Measurements from ENCODE around the gene PCBP3.
A peak's percentile ranks its signal among the peaks of the same experiment; 100 is the strongest.
"Not testable (repeated sequence)": the region's sequence is repeated elsewhere in the genome, so short reads cannot be mapped to it uniquely, and the experiment has no call there.

The PCBP3 gene

DNA sequence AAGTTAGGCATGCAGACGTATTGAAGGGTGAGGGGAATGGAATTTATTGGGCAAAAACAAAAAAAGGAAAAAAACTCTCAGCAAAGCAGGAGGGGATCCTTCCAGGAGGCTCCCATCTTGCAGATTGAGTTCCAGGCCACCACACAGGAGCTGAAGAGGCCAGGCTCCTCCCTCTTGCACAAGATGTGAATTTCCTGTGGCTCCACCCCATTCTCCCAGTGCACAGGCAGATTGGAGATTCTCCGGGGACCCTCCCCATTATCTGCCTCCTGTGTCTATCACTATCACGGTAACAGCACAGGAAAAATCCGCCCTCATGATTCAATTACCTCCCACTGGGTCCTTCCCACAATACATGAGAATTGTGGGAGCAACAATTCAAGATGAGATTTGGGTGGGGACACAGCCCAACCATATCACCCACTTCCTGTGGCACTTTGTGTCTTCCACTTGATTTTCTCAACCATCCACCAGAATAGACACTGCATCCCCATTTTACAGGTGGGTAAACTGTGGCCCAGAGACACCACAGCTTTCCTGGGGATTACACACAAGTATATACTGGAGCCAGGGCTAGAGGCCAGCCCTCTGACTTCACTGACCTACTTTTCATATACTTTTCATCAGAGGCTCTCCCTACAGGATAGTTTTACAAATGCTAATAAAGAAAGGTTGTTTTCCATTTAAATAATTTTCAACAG lies 319.2 kb downstream of the PCBP3 start:
- no peak for DNase-seq (ENCODE audit: low read depth in 2 of 2)

DNA sequence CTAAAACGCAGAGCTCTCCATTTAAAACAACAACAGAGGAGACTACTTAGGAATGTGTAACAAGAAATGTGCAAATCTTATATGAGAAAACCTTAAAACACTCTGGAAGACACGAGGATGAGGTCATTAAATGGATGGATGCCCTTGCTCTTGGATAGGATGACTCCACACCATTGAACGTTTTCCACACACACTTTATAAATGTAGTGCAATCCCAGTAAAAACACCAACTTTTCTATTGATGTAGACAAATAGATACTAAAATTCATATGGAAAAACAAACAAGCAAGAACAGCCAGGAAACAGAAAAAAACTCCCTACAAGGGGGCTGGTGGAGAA lies 319.7 kb downstream of the PCBP3 start:
- no peak for DNase-seq (ENCODE audit: low read depth in 2 of 2)

DNA sequence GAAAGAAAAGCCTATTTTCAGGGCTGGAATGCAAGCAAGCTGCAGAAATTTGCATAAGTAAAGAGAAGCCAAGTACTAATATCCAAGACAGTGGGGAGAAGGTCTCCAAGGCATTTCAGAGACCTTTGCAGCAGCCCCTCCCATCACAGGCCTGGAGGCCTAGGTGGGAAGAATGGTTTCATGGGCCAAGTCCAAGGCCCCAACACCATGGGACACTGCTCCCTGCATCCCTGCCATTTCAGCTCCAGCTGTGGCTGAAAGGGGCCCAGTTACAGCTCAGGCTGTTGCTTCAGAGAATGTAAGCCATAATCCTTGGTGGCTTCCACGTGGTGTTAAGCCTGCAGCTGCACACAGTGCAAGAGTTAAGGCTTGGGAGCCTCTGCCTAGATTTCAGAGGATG lies 321.1 kb downstream of the PCBP3 start:
- DNase-seq (ENCODE audit: low read depth in 2 of 2), result no peak

DNA sequence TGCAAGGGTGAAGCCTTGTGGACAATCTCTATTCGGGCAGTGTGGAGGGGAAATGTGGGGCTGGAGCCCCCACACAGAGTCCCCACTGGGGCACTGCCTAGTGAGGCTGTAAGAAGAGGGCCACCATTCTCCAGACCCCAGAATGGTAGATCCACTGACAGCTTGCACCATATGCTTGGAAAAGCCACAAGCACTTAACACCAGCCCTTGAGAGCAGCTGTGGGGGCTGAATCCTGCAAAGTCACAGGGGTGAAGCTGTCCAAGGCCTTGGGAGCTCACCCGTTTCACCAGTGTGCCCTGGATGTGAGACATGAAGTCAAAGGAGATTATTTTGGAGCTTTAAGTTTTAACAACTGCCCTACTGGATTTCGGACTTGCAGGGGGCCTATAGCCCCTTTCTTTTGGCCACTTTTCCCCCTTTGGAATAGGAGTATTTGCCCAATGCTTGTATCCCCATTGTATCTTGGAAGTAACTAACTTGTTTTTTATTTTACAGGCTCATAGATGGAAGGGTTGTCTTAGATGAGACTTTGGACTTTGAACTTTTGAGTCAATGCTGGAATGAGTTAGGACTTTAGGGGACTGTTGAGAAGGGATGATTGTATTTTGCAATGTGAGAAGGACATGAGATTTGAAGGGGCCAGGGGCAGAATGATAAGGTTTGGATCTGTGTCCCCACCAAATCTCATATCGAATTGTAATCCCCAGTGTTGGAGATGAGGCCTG lies 321.7 kb downstream of the PCBP3 start:
- DNase-seq (ENCODE audit: low read depth in 2 of 2), result no peak

DNA sequence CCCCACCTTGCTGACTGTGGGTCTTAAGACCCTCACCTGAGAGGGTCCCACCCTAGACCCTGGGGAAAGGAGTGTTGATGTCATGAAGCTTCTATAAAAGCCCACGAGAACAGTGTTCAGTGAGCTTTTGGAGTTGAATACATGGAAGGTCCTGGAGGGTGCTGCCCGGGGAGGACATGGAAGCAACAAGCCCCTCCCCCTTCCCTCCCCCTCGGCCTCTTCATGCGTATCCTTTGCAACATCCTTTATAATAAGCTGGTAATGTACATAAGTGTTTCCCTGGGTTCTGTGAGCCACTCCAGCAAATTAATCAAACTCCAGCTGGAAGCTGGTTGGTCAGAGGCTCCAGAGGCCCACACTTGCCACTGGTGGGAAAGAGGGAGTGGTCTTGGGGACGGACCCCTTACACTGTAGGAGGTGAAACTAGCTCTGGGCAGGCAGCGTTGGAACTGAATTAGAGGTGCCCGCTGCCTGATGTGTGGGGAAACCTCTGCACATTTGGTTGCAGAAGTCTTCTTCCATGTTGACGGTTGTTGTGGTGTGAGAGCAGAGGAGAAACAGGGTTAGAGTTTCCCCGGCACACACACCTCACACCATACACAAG lies 323.4 kb downstream of the PCBP3 start:
- no peak for DNase-seq (ENCODE audit: low read depth in 2 of 2)

DNA sequence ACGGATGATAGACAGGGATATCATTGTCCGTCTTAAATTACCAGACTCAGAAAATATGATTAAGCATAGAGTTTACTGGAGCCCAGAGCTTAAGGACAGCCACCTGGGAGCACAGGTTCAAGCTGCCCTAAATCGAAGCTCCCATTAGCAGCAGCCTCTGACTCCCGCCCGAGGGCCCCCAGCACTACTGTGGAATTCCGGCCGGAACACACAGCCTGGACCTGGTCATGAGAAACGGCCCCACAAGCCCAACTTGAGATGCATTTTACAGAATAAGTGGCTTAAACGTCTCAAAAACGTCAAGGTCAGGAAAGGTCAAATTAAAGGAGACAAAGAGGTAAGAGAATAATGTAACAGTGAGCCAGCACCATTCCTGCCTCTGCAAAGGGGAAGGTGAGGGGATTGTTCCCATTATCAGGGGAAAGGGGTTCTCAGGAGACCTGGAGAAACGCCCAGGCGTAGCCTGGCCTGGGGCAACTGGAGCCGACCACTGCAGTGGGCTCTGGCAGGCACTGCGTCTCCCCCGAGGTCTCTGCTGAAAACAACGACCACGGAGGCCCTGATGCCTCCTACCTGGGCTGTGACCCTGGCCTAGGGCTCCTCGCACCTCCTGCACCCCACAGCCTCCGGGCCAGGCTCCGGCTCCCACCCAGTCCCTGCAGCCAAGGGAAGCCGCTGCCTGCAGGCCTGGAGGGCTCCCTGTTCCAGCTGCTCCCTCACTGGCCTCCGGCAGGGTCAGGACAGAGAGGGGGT lies 326.6 kb downstream of the PCBP3 start:
- no peak for DNase-seq (ENCODE audit: low read depth in 2 of 2)

DNA sequence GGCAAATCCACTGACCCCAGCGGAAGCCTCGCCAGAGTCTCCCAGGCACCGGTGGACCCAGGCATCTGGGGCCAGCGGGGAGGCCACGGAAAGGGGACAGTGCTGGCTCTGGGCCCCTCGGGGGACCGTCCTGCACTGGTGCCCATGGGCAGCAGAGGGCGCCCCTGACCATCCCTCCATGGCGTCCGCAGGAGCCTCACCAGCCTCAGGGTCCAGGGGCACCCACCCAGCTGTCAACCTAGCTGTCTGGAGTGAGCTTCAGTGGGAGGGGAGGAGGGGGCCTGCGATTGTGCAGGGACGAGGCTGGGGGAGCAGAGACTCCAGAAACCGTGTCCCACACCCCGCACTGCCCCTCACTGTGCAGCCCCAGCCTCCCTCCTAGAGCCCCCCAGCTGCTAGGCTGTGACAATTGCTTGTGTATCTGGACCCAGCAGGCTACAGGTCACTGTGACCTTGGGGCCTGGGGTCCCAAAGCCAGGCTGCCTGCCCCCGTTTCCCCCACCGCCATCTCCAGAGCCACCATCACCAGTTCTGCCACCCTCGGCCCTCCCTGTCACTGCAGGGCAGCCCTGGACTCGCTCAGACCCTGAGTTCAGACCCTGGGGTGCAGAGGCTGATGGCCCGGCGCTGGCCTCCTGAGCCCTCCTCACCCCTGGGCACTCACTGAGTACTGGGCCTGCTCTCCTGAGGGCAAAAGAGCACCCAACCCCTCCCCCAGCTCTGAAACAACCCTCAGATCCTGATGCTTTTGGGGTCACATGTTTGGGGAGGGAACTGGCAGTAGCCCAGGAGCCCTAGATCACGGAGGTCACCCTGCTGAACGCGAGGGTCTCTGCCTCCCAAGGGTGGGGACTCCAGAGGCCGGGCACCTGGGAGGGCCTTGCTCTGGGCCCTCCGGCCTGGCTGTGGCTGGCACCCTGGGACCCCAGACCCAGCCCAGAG lies 327.4 kb downstream of the PCBP3 start:
- no peak for DNase-seq (ENCODE audit: low read depth in 2 of 2)

DNA sequence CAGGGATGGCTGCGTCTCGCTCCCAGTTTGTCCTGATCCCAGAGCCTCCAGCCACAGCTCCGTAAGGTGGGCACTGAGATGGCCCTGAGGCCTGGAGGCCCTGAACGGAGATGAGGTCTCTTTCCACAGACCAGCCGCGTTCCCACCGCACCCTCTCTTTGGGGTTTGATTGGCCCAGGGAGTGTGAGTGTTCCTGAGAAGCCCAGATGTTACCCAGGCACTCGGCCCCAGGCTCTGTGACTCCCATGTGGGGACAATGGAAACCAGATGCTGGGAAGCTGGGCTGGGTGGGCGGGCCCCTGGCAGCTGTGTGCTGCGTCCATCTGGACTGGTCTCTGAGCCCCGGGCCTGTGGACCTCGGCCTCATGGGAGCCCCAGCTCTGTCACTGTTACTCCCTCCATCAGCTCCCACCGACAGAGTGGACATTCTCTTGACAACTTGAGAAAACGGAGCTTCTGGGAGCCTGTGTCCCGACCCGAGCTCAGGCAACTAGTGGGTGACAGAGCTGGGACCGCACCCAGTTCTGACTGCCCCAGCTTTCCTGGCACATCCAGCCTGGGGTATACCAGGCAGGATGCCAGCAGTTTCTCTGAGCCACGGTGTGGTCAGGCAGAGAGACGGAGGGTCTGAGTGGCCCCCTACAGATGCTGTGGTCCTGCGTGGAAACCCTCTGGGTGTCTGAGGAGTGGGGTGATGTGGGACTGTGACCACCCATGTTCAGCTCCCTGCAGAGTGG lies 328.3 kb downstream of the PCBP3 start:
- DNase-seq (ENCODE audit: low read depth in 2 of 2), result no peak

DNA sequence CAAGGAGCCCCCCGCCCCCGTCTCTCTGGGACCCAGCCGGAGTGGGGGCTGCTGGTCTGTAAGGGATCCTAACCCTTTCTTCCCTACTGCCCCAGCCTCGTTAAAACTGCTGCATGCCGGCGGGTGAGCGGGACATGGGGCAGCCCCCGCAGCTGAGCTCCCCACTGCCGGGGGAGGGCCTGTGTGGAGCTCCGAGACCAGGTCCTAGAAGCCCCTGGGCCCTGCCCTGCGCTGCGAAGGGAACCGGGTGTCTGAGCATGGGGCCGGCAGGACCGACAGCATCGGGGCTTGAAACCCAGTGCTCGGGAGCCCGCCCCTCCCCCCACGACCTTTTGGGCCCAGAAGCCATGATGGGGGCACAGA lies 328.8 kb downstream of the PCBP3 start:
- no peak for DNase-seq (ENCODE audit: low read depth in 2 of 2)

DNA sequence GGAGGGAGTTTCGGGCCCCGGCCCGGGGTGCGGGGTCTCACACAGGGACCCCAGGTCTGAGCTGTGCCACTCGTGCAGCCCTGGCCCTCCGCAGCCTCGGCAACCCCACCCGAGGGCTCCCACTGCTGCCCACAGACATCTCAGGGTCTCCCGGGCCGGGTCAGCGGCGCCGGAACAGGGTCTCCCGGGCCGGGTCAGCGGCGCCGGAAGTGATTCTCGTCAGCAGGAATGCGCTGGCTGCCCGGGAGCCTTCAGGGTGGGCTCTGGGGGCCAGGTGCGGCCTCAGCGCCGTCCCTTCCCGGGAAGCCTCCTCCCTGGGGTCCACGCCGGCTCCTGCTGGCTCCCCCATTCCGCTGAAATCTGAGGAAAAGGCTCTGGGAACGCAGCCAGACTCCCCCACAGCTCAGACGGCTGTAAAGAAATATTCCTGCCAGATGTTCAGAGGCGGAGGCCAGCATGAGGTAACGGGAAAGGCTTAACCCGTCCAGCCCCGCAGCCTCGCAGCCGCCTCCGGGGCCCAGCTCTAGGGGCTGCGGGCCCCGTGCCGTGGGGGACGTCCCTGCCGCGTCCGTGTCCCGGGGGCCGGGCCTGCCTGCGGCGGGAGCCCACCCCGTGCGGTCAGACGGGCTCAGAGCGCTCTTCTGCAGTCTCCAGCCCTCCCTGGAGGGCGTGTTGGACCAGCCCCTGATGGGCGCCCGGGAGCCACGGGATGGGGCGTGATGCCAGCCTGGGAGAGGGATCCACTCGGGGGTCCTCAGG lies 329.4 kb downstream of the PCBP3 start:
- DNase-seq (ENCODE audit: low read depth in 2 of 2), result no peak

DNA sequence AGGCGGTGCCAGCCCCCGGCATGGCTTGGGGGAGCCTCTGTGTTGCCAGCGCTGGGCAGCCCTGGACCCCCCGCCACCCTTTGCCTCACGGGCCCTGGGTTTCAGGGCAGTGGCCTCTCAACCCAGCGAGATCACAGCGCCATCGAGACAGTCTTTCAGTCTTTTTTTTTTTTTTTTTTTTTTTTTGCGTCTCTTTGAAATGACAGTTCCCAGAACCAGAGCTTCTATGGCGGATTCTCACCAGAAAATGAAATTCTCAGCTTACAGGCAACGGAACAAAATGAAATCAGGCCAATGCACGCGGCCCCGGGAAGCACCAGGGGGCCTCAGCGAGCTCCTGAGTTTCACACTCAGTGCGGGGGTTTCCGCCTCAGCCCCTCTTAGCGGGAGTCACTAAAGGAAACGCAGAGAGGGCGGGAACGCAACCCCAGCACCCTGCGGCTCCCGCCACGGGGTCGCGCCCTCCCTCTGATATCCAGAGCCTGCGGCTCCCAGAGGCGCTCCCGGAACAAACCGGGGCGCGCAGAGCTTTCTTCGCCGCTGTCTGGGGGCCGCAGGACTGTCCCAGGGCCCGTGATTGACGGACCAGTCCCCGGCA lies 330.0 kb downstream of the PCBP3 start:
- DNase-seq (ENCODE audit: low read depth in 2 of 2), result peak; percentile 73 to 78

DNA sequence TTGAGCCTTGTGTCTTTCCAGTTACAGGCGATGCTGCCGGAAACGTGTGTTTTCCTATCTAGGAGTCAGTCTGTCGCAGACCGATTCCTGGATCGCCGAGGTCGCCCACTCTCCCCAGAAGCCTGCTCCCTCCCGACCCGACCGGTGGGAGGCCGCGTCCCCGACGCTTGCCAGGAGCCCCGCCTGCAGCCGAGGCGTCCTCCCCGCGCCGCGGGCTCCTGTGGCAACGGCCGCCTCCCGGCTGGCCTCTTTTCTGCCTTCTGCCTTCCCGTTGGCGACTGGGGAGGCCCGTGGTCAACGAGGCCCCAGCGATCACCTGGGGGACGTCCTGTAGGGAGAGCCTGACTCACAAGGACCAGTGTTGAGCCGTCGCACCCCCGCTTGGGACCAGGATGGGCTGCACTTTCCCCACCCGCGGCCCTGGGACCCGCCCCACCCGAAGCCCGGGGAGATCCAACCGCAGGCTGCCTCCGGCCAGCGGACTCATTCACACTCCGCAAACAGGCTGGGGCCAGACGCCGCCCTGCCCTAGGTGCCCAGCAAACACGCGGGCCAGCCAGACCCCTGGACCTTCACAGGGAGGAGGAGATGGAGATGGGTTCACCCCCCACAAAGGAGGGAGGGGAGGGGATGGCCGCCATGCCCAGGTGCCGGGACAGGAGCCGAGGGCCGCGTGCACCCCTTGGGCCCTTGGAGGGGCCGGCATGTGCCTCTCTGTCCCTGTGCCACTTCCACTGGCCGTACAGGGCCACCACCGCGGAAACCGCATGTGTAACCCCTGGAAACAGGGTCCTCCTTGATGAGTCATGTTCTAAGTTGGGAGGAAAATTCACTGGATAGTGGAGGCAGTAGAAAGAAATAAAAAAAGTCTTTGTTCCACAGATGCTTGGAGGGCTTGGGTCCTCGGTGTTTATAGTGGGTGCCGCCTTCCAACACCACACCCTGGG lies 330.8 kb downstream of the PCBP3 start:
- no peak for DNase-seq (ENCODE audit: low read depth in 2 of 2)

DNA sequence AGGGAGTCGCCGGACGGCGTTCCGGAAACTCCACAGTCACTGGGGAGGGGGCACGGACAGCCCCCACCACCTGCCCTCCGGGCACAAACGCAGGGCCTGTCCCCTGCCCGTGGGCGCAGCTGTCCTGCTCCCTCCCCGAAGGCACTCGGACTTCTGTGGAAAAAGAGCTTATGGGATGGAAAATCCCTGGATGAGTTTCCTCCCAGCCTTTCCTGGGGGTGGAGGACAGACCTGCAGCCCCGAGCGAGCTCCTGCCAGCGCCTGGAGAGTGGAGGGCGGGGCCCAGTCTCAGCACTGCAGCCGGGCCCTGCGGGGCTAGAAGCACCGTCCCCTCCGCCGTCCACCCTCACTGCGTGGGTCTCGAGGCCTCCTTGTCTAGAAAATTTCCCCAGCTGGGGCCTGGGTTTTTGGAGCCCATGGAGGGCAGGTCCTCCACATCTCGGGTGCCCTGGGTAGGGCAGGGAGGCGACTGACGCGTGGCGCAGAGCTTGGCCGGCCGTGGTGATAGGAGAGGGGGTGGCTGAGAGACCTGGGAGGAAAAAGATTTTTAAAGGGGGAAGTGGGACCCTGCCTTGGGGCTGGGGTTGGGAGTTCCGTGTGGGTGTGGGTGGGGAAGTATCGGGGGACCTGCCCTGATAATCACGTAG lies 331.6 kb downstream of the PCBP3 start:
- DNase-seq (ENCODE audit: low read depth in 2 of 2), result no peak

DNA sequence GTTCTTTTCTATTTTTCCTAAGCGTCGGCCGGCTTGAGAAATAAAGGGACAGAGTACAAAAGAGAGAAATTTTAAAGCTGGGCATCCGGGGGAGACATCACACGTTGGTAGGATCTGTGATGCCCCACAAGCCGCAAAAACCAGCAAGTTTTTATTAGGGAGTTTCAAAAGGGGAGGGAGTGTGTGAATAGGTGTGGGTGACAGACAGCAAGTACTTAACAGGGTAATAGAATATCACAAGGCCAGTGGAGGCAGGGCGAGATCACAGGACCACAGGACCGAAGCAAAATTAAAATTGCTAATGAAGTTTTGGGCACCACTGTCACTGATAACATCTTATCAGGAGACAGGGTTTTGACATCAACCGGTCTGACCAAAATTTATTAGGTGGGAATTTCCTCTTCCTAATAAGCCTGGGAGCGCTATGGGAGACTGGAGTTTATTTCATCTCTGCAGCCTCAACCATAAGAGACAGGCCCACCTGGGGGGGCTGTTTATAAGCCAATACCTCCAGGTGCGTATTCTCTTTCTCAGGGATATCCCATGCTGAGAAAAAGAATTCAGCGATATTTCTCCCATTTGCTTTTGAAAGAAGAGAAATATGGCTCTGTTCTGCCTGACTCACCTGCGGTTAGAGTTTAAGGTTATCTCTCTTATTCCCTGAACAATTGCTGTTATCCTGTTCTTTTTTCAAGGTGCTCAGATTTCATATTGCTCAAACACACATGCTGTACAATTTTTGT lies 332.3 kb downstream of the PCBP3 start:
- not testable (repeated sequence) for DNase-seq (ENCODE audit: low read depth in 2 of 2)

DNA sequence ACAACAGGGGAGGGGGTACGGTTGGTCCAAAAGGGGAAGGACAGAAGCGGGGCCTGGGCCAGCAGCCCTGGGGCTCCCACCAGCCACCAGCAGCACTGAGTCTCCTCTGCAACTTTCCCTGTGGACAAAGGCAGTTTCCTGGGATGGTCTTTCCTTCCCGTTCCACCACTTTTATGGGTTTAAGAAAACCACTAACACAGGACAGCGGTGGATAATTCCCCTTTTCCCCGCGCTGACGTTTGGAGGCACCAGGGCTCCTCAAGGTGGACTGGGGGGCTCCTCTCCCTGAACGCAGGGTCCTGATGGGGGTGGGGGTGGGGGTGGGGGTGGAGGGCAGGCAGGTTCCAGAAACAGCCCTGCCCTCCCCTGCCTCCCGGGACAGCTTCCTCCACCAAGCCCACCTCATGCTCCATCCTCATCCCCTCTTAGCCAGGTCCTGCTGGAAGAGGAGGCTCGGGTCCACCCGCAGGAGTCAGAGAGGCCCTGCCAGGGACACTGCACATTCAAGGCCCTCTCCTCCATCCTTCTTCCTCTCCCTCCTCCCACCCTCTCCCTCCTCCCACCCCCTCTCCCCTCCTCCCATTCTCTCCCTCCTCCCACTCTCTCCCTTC lies 333.3 kb downstream of the PCBP3 start:
- DNase-seq (ENCODE audit: low read depth in 2 of 2), result no peak

DNA sequence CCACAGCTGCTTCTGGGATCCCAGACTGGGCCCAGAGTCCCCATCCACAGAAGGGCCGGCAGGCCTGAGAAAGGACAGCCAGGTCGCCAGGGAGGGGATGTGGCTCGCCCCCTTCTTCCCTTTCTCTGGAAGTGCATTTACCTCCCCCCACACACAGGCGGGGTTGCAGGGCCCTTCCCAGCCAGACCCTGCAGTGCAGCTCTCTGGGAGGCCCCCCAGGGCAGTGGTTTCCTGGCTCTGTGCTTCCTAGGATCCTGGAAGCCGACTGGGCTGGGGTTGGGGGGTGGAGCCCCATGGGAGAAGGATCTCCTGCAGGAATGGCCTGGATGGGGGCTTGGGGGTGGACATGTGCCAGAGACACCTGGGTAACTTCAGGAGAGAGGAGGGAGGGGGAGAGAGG lies 333.9 kb downstream of the PCBP3 start:
- DNase-seq (ENCODE audit: low read depth in 2 of 2), result no peak

DNA sequence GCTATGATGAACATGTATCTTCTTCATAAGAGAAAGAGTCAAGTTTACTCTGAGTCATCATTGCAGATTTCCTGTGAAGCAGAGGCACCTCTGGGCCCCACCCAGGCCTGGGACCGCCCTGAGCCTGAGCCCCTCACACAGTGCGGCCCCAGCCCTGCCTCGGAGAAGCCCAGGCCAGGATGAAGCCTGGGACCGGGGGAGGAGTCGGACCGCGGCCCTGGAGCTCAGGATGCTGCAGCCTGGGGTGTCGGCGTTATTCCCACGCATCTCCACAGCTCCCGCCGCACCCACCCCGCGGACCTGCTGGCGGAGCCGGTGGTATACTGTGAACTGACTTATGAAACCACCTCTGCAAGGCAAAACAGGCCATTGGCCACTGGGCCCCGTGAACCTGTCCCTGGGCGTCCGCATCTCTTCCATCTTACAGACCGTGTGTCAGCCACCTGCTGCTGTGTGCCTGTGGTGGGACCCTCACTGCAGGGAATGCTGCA lies 335.7 kb downstream of the PCBP3 start:
- DNase-seq (ENCODE audit: low read depth in 2 of 2), result no peak
